Glutamatergic neuron (in vitro differentiated cells): ENCODE measurements around the gene MFAP5. TPM values are rescaled to one million over a fixed set of nuclear protein-coding genes. Genes with fewer than 3 reads are reported as not detected.
A peak's percentile ranks its signal among the peaks of the same experiment; 100 is the strongest.

Experiments used
- DNase-seq: peaks from one replicate; pipeline ENCODE4 v3.0.0; 2022
- H3K27ac Mint-ChIP-seq: one replicate; pipeline ENCODE4 v1.8.0; 2020; ENCODE audit warnings: mild to moderate bottlenecking, mixed read lengths, inconsistent platforms; ENCODE audit not compliant: unreplicated experiment
- H3K27me3 Mint-ChIP-seq: one replicate; pipeline ENCODE4 v1.8.0; 2020; ENCODE audit warnings: mild to moderate bottlenecking, moderate library complexity, mixed read lengths, inconsistent platforms; ENCODE audit not compliant: unreplicated experiment
- H3K36me3 Mint-ChIP-seq: one replicate; pipeline ENCODE4 v1.8.0; 2020; ENCODE audit warnings: mild to moderate bottlenecking, mixed read lengths, inconsistent platforms; ENCODE audit not compliant: unreplicated experiment
- H3K4me1 Mint-ChIP-seq: one replicate; pipeline ENCODE4 v1.8.0; 2020; ENCODE audit warnings: mild to moderate bottlenecking, low read depth, mixed read lengths, inconsistent platforms; ENCODE audit not compliant: unreplicated experiment
- H3K4me3 Mint-ChIP-seq: one replicate; pipeline ENCODE4 v1.8.0; 2020; ENCODE audit warnings: mild to moderate bottlenecking, mixed read lengths, inconsistent platforms; ENCODE audit not compliant: unreplicated experiment
- H3K9me3 Mint-ChIP-seq: one replicate; pipeline ENCODE4 v1.8.0; 2020; ENCODE audit warnings: mild to moderate bottlenecking, moderate library complexity, mixed read lengths, inconsistent platforms; ENCODE audit not compliant: unreplicated experiment
- total RNA-seq: library from RNA; stranded (reverse); fragmentation: NEBNext Ultra II Directional; extraction: Animal tissue kit (Norgen Biotek cat#: 25700); gene quantifications from one replicate; pipeline ENCODE4 v1.2.1, GENCODE V29; 2021; ENCODE audit not compliant: unreplicated experiment
- TF ChIP-seq, protein P1 (sequence below): fragments of 200-600 bp; sonication (generic); IDR thresholded peaks from one replicate; pipeline ENCODE4 v1.5.0; 2021; ENCODE audit not compliant: partially characterized antibody, unreplicated experiment

The MFAP5 gene
- total RNA-seq, 1 donor from 2014 or later, result not detected

DNA sequence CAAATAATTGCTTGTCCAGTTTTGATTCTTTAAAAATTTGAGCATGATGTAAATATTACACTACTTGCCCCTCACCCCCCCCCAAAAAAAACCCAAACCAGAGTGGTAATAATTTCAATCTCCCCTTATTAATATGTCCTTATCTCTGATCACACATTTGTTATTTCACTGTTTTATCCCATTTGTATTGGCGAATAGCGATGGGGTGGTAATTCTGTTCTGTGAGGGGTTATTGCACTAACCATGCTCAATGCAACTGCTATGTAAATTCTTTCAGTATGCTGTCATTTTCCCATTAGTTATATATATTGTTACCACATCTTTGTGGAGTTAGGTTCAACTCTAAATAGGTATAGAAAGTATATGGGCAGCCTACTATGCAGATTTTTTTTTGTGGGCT lies 36.3 kb upstream of the MFAP5 start:
- Mint-ChIP-seq H3K27ac (peak overlapping the region; percentile 50), H3K4me1 (peaks cover 14% of the 10 kb centered on the region)
- DNase-seq, result no peak

DNA sequence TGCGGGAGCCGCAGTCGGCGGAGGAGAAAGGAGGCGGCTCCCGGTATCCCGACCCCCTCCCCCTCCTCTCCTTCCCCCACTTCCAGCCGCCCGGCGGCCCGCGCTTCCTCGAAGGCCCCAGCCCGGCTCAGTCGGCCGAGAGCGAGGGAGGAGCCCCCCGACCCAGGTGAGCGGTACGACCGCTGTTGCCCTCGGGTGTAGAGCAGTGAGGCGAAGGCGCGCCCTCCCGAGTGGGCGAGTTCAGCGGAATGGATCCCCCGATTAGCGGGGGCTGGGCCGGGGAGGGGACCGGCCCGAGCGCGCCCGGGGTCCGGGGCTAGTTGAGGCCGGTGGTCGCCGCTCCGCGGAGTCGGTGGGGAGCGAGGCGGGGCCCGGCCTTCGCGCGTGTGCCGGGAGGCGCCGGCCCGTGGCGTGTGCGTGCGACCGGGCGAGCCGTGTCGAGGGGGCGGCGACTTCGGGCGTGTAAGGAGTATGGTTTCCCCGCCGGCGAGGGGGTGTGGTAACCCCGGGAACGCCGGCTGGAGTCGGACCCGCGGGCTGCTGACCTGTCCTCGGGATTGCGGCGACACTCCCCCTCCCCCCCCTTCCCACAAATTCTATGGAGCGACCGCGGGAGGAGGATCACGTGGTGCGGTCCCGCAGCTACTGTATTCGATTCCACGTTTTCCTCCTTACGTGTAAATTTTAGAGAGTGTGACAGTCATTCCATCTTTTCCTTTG lies 35.7 kb upstream of the MFAP5 start:
- Mint-ChIP-seq H3K4me1 (peaks cover 14% of the 10 kb centered on the region), H3K9me3 (peaks cover 4% of the 10 kb centered on the region), H3K27me3 (no peaks in the 10 kb centered on the region), H3K27ac (peak overlapping the region; percentile 82), H3K4me3 (peak overlapping the region; percentile 92), H3K36me3 (no peaks in the 10 kb centered on the region)
- peak; percentile 60 for DNase-seq
- TF ChIP-seq, protein P1, sequence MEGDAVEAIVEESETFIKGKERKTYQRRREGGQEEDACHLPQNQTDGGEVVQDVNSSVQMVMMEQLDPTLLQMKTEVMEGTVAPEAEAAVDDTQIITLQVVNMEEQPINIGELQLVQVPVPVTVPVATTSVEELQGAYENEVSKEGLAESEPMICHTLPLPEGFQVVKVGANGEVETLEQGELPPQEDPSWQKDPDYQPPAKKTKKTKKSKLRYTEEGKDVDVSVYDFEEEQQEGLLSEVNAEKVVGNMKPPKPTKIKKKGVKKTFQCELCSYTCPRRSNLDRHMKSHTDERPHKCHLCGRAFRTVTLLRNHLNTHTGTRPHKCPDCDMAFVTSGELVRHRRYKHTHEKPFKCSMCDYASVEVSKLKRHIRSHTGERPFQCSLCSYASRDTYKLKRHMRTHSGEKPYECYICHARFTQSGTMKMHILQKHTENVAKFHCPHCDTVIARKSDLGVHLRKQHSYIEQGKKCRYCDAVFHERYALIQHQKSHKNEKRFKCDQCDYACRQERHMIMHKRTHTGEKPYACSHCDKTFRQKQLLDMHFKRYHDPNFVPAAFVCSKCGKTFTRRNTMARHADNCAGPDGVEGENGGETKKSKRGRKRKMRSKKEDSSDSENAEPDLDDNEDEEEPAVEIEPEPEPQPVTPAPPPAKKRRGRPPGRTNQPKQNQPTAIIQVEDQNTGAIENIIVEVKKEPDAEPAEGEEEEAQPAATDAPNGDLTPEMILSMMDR, result no peak

More for the DNA sequence above, 36.3 kb upstream of the MFAP5 start:
- TF ChIP-seq, protein P1, result no peak
- Mint-ChIP-seq H3K4me3 (peak overlapping the region; percentile 92), H3K27me3 (no peaks in the 10 kb centered on the region), H3K9me3 (peaks cover 4% of the 10 kb centered on the region), H3K36me3 (no peaks in the 10 kb centered on the region)

DNA sequence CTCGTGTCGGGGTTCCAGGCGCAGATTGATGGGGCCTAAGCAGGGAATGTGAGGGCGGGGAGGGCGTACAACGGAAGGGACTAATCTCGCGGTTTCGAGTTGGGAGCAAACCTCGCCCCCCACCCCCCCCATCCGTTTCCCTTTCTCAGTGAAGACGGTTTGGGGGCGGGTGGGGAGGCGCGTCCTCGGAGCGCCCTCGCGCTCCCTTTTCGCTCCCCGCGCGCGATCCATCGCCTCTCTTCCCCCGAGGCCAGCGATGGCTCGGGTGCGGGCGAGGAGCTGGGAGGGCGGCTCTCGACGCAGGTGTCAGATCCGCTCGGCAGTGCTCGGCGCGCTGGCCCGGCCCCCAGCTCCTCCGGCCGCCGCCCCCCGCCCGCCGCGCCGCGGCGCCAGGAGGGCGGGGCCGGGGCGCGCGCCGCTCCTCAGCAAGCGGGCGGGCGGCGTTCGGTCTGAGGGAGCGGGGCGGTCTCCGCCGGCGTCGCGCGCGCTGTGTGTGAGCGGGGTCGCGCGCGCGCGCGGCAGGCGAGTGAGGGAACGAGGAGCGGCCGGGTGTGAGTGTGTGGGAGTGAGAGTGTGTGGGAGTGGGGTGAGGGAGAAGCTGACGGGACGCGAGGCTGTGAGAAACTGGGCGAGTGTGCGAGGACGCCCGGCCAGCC lies 35.0 kb upstream of the MFAP5 start, which contains the start of gene RIMKLB:
Gene RIMKLB (plus strand): TSS at position 516 of the 656 bp plus-strand sequence. CDS start 15,876 bp downstream, outside the sequence.
- Mint-ChIP-seq H3K9me3 (peaks cover 4% of the 10 kb centered on the region), H3K27ac (peak within 1 kb of the TSS; percentile 95), H3K4me3 (peak within 1 kb of the TSS; percentile 97), H3K36me3 (no peaks in the 10 kb centered on the region), H3K27me3 (no peaks in the 10 kb centered on the region), H3K4me1 (peaks cover 19% of the 10 kb centered on the region)
- TF ChIP-seq, protein P1, result no peak
- peak; percentile 85 for DNase-seq

DNA sequence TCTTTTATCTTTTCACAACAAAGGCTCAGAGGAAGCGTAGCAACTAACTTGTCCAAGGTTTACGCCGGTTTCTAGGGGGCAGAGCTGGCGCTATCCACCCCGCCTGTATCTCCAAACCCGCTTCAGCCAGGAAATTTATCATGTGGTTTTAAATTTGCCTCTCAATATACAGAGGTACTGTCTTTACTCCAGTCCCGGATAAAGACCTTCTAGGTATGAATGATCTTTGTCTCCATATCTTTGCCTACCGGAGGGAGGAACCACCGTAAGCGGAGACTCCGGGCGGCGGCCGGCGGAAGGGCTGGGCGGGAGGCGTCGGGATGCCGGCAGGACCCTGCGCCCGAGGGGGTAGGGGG lies 34.5 kb upstream of the MFAP5 start:
- peaks cover 4% of the 10 kb centered on the region for H3K9me3 Mint-ChIP-seq
- H3K4me3 Mint-ChIP-seq, result peak overlapping the region; percentile 97
- peaks cover 24% of the 10 kb centered on the region for H3K4me1 Mint-ChIP-seq
- H3K27me3 Mint-ChIP-seq, result no peaks in the 10 kb centered on the region
- DNase-seq, result no peak
- H3K27ac Mint-ChIP-seq, result peak overlapping the region; percentile 95
- no peaks in the 10 kb centered on the region for H3K36me3 Mint-ChIP-seq
- TF ChIP-seq, protein P1, result no peak
